Hematopoietic multipotent progenitor cell treated with erythropoietin and hydrocortisone succinate and interleukin-3 and kit ligand, for 15 days (in vitro differentiated cells): ENCODE results near the gene TELO2.

Experiments used
- DNase-seq: peaks from one replicate; pipeline ENCODE4 v3.0.0-alpha.2; 2015; ENCODE audit warnings: low spot score

Gene TELO2

GRCh38 chr16:1537138-1537577, 44.0 kb downstream of the TELO2 start:
- no peak for DNase-seq

GRCh38 chr16:1537763-1538289, 44.7 kb downstream of the TELO2 start:
- no peak for DNase-seq

- peak; percentile 6 for DNase-seq
Measured at GRCh38 chr16:1538804-1539520, 45.8 kb downstream of the TELO2 start.

GRCh38 chr16:1539720-1540555, 46.8 kb downstream of the TELO2 start:
- no peak for DNase-seq

GRCh38 chr16:1540556-1540855, 47.3 kb downstream of the TELO2 start:
- no peak for DNase-seq

GRCh38 chr16:1541293-1542165, 48.4 kb downstream of the TELO2 start:
- no peak for DNase-seq

- no peak for DNase-seq
Measured at GRCh38 chr16:1542166-1542500, 49.0 kb downstream of the TELO2 start.

GRCh38 chr16:1542533-1542932, 49.4 kb downstream of the TELO2 start:
- DNase-seq: no peak

- peak; percentile 5 for DNase-seq
Measured at GRCh38 chr16:1543085-1543896, 50.1 kb downstream of the TELO2 start.

- DNase-seq: no peak
Measured at GRCh38 chr16:1545044-1546040, 52.2 kb downstream of the TELO2 start.

GRCh38 chr16:1546430-1546829, 53.3 kb downstream of the TELO2 start:
- no peak for DNase-seq

- no peak for DNase-seq
Measured at GRCh38 chr16:1548233-1548632, 55.1 kb downstream of the TELO2 start.

GRCh38 chr16:1548727-1549126, 55.6 kb downstream of the TELO2 start:
- no peak for DNase-seq

GRCh38 chr16:1550069-1550468, 56.9 kb downstream of the TELO2 start:
- no peak for DNase-seq

GRCh38 chr16:1550696-1551095, 57.5 kb downstream of the TELO2 start:
- DNase-seq: no peak

GRCh38 chr16:1551166-1551565, 58.0 kb downstream of the TELO2 start:
- no peak for DNase-seq

- DNase-seq: no peak
Measured at GRCh38 chr16:1552129-1552528, 59.0 kb downstream of the TELO2 start.

GRCh38 chr16:1553946-1554825, 61.0 kb downstream of the TELO2 start:
- DNase-seq: no peak

GRCh38 chr16:1554826-1555445, 61.8 kb downstream of the TELO2 start:
- DNase-seq: no peak
